Kasumi-1 (cell line): ENCODE data around the gene MSN.
"Not testable (repeated sequence)": the region's sequence is repeated elsewhere in the genome, so short reads cannot be mapped to it uniquely, and the experiment has no call there.

Experiments used
- DNase-seq, 2 experiments: peaks; one replicate each; lab custom pipeline; 2025; lab: John Stamatoyannopoulos, UW

The MSN gene

GRCh38 chrX:65667503-65668376 is at the start of gene MSN:
MSN (plus strand) TSS chrX:65667654; CDS start chrX:65667842, 188 bp downstream.
- peak; percentile 35 to 37 for DNase-seq

- not testable (repeated sequence) for DNase-seq
Observed at GRCh38 chrX:65620096-65620705, 47.3 kb upstream of the MSN start.

- no peak for DNase-seq
Observed at GRCh38 chrX:65630771-65631170, 36.7 kb upstream of the MSN start.

GRCh38 chrX:65633826-65634225 is 33.6 kb upstream of the MSN start:
- no peak for DNase-seq

GRCh38 chrX:65634732-65635131 is 32.7 kb upstream of the MSN start:
- DNase-seq: no peak

- no peak for DNase-seq
Observed at GRCh38 chrX:65635378-65635777, 32.1 kb upstream of the MSN start.

GRCh38 chrX:65635822-65636221 is 31.6 kb upstream of the MSN start:
- DNase-seq: no peak

- not testable (repeated sequence) for DNase-seq
Observed at GRCh38 chrX:65636261-65636660, 31.2 kb upstream of the MSN start.

- no peak for DNase-seq
Observed at GRCh38 chrX:65637335-65637734, 30.1 kb upstream of the MSN start.

- DNase-seq: no peak
Observed at GRCh38 chrX:65642914-65643491, 24.5 kb upstream of the MSN start.

- no peak for DNase-seq
Observed at GRCh38 chrX:65643531-65644052, 23.9 kb upstream of the MSN start.

- DNase-seq: peak in 1 of 2 experiments; percentile 4
Observed at GRCh38 chrX:65644621-65645289, 22.7 kb upstream of the MSN start.

GRCh38 chrX:65647801-65648200 is 19.7 kb upstream of the MSN start:
- no peak for DNase-seq

- no peak for DNase-seq
Observed at GRCh38 chrX:65652098-65652497, 15.4 kb upstream of the MSN start.

- DNase-seq: not testable (repeated sequence)
Observed at GRCh38 chrX:65657009-65657441, 10.4 kb upstream of the MSN start.

GRCh38 chrX:65657659-65658058 is 9.8 kb upstream of the MSN start:
- no peak for DNase-seq

- no peak for DNase-seq
Observed at GRCh38 chrX:65658229-65658628, 9.2 kb upstream of the MSN start.

- DNase-seq: peak; percentile 10 to 35
Observed at GRCh38 chrX:65667157-65667502, 324 bp upstream of the MSN start.

- DNase-seq: peak; percentile 30 to 41
Observed at GRCh38 chrX:65668377-65669310, 1.2 kb downstream of the MSN start.

GRCh38 chrX:65671286-65671685 is 3.8 kb downstream of the MSN start:
- DNase-seq: no peak

- no peak for DNase-seq
Observed at GRCh38 chrX:65671966-65672365, 4.5 kb downstream of the MSN start.
